GM21529 (cell line): ENCODE measurements around the gene DNAJB7.
"Not testable (repeated sequence)": the region's sequence is repeated elsewhere in the genome, so short reads cannot be mapped to it uniquely, and the experiment has no call there.

ENCODE experiments used
- ATAC-seq: cut with Tn5 transposase; IDR thresholded peaks from one replicate; pipeline ENCODE4 v1.9.1; 2021; ENCODE audit not compliant: unreplicated experiment

The DNAJB7 gene

DNA sequence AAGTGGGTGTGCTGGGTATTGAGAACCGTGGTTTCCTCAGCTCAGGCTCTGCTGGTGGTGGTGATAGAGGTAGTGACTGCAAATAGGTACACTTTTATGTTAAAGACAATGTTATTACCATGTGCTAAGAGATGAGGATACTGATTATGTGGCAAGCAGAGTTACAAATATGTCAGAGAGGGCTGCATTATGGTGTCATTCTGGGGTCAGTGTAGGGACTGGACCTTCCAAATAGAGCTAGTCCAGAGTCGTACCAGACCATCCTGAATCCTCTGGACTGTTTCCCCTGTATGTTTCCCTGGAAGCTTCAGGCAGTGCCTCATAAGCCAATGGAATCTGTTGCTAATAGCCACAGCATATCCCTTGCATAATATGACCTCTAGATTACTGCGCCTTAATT lies at the start of gene DNAJB7:
DNAJB7 (minus strand) TSS at position 101 of the 400 bp plus-strand sequence. CDS start 119 bp downstream, outside the sequence.
- ATAC-seq, result no peak

DNA sequence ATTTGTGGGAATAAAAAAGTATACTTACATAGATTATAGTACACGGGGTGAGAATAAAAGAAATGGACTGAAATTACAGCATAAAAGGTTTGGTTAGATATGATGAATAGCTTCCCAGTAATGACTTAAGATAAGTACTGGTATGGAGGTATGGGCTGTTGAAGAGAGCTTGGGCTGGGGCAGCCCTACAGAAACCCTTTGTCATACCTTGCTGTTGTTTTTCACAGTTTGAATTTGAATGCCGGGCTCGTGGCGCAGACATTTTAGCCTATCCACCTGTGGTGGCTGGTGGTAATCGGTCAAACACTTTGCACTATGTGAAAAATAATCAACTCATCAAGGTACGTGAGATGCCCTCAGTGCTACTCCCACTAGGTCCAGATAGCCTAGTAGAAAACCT lies 47.0 kb upstream of the DNAJB7 start:
- no peak for ATAC-seq

DNA sequence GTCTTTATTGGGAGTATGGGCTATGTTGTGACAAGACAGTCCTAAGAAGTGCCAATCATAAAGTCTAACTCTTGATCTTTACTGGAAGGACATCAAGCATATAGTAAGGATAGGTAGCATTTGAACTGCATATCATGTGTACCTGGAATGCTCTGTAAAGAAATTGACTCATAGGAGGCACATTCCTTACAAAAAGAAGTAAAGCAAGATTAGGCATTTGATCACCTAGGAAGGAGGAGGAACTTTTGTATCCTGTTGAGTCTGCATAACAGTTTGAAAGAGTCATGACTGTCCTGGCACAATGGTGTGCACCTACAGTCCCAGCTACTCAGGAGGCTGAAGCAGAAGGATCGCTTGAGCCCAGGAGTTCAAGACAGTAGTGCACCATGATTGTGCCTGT lies 42.2 kb upstream of the DNAJB7 start:
- ATAC-seq, result no peak

DNA sequence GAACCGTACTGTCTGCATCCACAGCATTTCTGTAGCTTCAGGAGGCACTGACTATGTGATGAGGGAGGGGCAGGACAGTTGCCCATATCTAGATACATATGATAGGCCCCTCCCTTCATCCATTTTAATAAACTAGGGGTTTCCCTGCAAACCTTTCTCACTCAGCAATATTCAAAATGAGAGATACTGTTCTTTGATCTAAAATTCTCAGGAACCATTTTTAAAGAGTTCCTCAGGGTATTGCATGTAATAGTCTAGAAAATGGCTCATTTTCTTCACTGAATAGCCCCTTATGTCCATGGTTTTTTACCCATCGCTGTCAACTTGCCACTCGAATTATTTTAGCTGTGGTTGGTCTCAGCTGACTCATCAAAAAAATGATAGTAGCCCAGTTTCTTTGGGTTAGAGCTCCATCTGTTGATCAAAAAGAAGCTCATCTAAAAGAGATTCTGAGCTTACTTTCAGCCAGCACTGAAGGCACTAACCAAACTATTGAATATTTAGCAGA lies 37.0 kb upstream of the DNAJB7 start:
- no peak for ATAC-seq

DNA sequence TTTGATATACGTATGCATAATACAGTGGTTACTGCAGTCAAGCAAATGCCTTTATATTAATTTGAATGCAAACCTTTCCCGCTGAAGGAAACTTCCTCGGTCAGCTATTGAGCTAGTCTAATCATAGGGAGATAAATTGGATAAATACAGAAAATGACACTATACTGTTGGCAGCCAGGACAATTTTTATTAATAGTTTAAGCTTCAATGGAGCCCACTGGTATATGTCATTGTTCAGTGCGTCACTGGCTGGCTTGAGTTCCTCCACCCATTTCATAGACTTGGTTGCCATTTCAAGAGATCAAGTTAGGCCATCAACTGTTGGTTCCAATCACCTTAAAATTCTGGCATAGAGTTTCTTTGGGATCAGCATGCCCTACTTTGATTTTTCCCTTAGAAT lies 32.5 kb upstream of the DNAJB7 start:
- no peak for ATAC-seq

DNA sequence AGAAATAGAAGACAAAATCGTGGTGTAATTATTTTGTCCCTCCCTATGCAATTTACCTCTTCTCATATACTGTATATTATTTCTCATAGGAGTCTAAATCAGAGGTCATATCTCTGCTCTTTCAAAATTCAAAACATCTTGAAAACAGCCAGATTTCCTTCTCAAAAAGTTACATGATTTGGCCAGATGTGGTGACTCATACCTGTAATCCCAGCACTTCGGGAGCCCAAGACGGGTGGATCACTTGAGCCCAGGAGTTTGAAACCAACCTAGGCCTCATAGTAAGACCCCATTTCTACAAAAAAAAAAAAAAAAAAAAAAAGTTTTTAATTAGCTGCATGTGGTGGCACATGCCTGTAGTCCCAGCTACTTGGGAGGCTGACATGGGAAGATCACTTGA lies 29.0 kb upstream of the DNAJB7 start:
- ATAC-seq, result no peak

DNA sequence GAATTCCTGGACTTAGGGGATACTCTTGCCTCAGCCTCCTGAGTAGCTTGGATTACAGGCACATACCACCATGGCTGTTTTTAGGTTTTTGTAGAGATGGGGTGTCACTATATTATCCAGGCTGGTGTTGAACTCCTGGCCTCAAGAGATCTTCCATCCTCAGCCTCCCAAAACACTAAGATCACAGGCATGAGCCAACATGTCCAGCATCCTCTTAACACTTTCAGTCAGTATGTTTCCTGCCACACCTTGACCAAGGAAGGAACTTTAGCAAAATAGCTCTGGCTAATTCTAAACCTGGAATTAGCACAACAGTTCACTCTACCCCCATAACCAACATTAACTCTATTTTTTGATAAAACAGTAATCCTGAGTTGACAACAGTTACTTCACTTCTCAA lies 27.2 kb upstream of the DNAJB7 start:
- no peak for ATAC-seq

DNA sequence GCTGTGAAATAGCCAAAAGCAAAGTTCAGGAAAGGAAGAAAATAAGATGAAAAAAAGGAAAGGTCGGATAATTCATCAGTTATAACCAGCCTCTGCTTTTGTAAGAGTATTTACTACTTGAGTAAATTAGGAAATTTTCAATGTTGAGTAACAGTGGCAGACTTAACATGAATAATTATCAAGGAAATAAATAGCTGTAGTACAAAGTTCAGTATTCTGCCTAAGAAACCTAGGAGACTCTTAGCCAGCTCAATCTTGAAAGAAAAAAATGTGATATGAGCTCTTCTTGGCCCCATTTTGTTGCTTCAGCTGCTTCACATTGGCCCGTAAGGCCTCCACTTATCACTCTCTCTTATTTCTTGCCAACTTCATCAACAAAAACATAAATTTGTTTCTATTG lies 17.0 kb upstream of the DNAJB7 start:
- no peak for ATAC-seq

DNA sequence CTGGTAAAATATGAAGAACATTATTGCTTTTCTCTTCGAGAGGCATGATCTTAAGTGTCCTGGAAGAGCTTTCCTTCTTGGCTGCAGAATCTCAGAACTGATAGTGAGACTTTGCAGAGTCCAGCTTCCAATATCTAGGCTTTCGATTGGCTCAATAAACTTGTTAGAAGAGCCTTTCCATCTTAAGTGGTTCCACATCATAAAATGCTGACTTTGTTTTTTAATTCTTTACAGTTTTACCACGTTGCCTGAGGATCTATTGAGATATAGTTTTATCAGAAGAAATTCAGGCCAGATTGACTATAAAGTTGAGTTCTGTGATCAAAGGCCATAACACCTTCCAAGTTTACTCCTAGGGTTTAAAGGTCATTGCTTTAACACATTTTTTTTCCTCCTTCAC lies 15.6 kb upstream of the DNAJB7 start:
- ATAC-seq, result no peak

DNA sequence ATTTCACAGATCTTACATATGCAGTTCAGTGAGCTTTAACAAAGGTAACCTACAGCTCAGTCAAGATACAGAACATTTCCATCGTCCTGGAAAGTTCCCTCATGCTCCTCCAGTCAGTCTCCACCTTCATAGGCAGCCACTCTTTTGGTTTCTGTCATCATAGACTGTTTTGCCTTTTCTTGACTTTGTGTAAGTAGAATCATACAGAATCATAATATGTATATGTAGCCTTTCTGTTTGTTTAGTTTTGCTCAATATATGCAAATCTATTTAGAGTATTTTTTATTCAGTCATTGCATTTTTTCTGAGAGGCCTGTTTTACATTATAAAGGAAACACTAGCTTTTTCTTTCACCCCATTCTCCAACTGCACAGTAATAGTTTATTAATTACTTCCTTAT lies 15.0 kb upstream of the DNAJB7 start:
- no peak for ATAC-seq

DNA sequence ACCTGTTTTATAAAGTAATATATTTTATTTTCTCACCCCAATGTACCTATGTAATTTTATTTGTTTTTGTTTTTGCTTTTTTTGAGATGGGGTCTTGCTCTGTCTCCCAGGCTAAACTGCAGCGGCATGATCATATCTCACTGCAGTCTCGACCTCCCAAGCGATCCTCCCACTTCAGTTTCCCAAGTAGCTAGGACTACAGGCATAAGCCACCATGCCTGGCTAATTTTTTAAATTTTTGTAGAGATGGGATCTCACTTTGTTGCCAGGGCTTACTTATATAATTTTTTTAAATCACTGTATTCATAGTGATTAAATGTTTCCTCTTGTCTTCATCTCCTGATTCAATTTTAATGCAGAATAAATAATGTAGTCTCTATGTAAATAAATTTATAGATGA lies 13.2 kb upstream of the DNAJB7 start:
- ATAC-seq, result no peak

DNA sequence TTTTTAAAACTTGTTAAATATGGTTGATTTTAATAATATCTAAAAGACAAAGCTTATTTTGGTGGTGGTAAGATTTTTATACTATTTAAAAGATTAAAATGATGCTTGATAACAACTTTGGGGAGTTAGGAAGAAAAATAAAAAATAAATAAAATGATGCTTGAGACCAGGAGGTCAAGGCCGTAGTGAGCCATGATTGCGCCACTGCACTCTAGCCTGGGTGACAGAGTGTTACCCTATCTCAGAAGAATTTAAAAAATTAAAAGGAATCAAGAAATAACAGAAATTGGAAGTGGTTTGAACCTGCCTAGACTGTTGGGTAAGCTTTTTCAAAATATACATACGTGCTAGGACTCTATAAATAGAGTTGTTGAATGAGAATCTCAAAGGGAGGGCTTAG lies 12.1 kb upstream of the DNAJB7 start:
- ATAC-seq, result no peak

DNA sequence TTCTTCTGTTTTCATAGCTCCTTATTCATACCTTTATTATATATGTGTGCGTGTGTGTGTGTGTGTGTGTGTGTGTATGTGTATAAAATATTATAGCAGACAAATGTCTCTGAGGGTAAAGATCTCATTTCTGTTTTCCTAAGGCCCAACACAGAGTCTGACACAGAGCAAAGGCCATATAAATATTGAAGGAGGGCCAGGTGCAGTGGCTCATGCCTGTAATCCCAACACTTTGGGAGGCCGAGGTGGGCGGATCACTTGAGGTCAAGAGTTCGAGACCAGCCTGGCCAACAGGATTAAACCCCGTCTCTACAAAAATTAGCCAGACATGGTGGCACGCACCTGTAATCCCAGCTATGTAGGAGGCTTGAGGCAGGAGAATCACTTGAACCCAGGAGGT lies 6.5 kb upstream of the DNAJB7 start:
- ATAC-seq, result not testable (repeated sequence)

DNA sequence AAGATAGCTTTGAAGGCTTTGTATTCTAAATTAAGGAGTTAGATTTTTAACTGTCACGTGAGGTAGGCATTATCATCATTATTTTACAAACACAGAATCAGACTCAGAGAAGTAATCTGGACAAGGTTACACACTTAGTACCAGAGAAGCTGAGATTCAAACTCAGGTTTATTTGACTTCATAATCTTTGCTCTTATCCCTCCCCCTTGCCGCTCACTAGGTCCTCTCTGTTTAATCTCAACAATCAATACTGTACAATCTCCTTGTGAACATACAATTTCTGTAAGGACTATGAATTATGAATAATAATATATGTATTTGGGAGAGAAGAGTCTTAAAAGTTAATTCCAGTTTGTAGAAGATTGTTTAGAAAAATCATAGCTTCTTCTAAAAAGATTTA lies 5.2 kb upstream of the DNAJB7 start:
- no peak for ATAC-seq

DNA sequence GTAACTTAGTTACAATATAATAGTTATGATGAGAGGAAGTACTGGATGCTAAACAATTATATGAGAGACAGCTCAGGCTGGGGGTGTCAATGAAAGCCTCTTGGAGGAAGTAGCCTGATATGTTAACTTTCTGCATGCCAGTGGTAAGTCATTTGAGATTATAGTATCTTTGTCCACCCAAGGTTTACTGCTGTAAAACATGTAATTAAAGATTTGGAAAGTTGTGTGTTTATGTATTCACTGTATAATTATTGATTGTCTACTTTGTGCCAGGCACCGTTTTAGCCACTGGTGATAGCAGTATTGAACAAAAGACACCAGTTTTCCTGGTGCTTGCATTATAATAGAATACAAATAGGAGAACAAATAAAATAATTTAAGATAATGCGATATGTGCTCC lies 624 bp upstream of the DNAJB7 start:
- ATAC-seq, result no peak

DNA sequence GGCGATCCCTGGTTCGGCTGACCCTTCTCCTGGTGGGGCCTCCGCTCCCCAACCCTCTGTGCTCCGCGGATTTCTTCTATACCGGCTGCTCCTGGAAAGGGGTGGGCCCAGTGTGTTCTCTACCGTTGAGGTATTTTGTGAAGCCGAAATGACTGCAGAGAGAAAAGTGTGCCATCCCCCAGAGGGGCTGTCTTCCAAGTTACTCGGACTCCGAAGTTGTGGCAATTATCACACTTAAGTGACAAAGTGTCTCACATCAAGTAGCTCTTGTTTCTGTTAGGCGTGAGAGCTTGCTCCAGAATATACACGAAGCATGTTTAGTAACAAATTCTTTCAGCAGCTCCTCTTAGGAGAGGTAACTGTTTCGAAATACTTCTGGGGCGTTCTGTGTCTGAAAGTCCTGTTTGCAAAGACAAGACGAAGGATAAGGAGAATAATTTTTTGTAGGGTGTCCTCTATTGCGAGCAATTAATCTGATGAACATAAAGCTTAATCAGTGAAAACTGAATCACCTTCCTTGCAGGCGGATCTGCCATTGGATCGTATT lies 4.5 kb downstream of the DNAJB7 start:
- no peak for ATAC-seq

DNA sequence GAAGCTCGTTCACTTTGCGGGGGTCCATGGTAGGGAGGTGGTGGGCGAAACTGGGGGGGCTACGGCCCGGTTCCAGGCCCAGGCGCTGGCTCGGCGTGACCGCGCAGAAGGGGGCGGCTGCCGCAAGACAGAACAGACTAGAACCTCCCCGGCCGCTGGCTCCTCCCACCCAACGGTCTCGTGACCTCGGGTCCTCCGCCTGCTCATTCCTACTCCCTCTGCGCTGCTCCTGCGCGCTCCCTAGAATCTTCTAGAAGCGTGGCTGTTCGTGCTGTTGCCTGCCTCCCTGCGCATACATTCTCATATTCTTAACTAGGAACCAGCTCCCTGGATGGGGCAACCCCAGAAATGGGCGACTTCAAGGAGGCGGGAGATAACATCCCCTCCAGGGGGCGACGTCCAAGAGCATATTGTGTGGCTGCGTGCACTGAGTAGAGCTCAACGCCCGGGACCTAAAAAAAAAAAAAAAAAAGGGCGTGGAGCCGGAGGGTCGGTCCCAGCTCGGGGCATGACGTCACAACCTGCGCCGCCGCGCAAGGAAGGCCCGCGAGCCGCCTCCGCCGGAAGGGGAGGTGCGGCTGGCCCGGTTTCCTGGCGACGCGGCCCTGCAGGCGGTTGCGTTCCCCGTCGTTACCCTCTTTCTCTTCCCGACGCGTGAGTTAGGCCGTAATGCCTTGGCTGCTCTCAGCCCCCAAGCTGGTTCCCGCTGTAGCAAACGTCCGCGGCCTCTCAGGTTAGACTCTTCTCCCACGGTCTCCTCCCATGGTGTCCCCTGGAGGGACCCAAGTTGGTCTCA lies 5.2 kb downstream of the DNAJB7 start, which contains the start of the genes ST13 and XPNPEP3:
ST13 (minus strand) TSS at position 127 of the 796 bp plus-strand sequence; CDS start at position 28, 99 bp downstream.
XPNPEP3 (plus strand) TSS at position 636 of the 796 bp plus-strand sequence; CDS start at position 670, 34 bp downstream.
- peak; percentile 87 for ATAC-seq

DNA sequence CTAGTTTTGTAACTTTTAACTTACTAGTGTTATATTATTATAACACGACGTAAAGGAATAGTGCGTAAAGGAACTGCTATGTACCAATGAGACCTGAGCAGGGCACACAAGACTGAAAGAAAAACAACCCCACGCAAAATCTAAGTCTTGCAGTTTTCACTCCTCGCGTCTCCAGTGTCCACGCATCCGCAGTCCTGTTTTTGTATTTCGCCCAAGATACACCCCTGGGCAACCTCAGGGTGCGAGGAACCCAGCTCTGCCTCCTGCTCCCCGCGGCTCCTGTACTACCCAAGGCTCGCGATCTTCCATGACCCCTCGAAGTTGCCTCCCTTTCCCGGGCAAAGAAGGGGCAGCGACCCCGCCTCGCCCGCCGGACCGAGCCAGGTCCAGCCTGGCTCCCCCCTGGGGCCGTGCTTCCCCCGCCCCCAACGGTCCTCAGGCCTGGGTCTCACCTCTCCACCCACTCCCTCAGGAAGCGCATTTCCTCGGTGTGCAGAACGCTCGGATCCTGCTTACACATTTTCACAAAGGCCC lies 5.9 kb downstream of the DNAJB7 start:
- peak; percentile 18 for ATAC-seq

DNA sequence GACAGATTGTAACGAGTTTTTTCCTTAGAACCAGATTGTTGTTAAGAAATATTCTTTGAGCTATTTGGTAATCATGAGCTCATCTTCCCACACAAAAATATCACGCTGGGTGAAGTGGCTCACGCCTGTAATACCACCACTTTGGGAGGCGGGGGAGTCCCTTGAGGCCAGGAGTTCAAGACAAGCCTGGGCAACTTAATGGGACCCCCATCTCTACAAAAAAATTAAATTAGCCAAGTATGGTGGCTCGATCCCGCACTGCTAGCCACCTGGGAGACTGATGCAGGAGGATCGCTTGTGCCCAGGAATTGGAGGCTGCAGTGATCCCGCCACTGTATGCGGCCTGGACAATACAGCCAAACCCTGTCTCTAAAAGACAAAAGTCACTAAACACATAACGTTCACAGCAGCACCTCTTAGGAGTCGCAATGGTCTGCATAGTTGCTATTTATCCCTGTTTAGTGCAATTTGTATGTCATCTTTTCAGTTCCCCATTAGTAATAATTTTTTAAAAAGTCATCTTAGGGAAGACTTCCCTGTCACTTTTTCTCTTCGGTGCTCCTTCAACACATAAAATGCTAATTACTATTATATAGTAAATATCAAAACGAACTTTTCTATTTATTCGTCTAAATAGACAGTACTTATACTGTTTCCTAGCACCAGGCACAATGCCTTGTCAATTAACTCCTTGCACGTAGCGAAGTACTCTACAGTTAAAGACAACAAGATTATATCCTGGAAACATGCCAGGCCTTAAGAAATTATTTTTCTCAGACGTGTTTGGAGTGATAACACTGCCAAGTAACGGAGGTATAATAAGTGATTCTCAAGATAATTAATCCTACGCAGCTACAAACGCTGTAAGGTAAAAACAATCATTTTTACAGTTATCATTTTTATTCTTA lies 6.6 kb downstream of the DNAJB7 start:
- ATAC-seq, result no peak

DNA sequence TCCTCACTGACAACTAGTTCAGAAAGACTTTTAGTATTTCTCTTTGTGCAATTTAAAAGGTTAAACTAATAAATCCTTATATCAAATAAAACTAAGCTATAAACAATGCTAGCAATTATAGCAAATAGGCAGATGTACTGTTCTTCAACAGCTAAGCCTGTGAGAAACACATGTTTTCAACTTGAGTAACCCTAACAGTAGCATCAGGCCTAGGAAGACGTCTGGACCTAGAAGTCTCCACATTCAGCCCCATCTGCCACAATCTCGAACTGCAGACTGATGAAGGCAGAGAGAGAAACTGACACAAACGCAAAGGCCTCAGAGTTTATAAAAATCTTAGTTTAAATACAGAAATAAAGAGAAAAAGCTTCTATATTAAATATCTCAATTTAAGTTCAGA lies 8.0 kb downstream of the DNAJB7 start:
- no peak for ATAC-seq

DNA sequence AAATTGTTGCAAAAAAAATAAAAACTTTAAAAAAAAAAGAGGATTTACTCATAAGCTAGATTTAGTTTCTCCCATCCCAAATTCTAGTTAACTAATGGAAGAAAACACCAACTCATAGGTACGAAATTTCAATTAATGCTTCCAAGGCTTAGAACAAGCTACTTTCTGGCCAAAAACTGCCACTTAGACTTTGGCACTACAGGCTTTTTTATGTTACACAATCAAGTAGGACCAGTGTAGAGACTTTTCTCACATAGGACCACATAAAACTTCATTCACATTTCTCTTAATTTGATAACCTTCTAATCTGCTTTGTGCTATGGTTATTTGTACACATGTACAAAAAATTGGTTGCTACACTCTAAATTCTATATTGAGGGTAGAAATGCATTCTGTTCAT lies 8.6 kb downstream of the DNAJB7 start:
- ATAC-seq, result no peak
